GM19324 (cell line): ENCODE data around the gene IL21.
"Not testable (repeated sequence)": the region's sequence is repeated elsewhere in the genome, so short reads cannot be mapped to it uniquely, and the experiment has no call there.

Experiments
- ATAC-seq: cut with Tn5 transposase; IDR thresholded peaks from one replicate; pipeline ENCODE4 v1.9.1; 2021; ENCODE audit warnings: mild to moderate bottlenecking, moderate library complexity; ENCODE audit not compliant: unreplicated experiment, low FRiP score

Gene IL21

GRCh38 chr4:122583906-122584305 lies 37.0 kb downstream of the IL21 start:
- no peak for ATAC-seq

DNA sequence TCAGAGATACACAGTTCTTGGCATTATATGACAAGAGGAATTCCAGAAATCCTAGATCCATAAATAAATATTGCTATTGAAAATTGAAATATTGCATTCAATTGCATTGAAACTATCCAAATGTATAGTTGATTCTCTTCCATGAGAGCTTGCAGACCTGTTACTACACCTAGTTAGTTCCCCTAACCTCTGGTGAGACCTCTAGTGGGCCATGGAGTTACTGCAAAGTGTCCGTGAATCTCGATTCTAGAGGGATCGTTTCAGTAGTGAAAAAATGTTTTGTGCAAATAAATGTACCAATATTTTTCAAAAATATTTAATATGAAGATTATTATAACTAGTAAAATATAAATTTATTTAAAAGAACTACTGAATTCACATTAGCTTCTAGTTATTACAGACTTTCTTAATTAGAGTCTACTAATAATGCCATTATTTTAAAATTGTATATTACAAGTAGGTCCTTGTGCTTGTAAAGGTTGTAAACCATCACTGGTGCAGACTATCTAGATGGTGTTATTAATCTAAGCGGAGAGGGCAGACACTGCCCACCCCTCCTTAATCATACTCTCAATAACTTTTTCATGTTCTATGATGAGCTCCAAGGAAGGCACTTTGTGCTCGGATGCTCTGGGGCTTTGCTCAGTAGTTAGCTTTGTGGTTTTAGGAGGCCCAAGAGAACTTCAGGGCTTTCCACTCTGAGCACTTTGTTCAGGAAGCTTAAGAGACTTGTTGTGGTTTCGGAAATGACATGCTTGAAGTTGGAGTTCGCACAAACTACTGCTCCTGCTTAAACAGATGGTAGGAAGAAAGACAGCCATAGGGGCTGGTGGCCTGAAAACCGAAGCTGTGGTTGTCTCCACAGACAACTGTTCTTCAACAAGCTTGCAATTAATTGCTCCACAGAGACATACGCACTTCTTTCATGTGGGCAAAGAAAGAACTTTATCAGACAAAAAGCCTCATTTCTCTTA lies 42.8 kb downstream of the IL21 start:
- peak; percentile 60 for ATAC-seq

DNA sequence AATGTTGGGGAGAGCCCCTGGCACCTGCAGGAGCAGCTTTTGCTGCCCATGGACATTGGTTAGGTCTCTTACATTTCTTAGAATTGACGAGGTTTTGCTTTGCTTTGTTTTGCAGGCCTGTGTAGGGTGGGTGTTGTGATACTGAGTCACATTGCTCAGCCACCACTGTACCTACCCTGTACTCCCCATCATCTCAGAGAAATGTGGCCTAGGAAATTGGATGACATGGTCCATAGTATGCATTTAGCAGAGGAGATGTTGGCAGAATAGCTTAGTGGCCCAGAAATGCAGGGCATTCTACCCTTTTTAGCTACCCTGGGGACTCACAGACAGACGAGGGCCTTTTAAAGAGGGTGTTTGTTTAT lies 43.7 kb downstream of the IL21 start:
- no peak for ATAC-seq

- no peak for ATAC-seq
Observed at GRCh38 chr4:122576261-122577188, 44.3 kb downstream of the IL21 start.

DNA sequence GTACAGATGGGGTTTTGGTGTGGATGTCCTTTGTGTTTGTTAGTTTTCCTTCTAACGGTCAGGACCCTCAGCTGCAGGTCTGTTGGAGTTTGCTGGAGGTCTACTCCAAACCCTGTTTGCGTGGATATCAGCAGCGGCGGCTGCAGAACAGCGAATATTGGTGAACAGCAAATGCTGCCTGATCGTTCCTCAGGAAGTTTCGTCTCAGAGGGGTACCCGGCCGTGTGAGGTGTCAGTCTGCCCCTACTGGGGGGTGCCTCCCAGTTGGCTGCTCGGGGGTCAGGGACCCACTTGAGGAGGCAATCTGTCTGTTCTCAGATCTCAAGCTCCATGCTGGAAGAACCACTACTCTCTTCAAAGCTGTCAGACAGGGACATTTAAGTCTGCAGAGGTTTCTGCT lies 46.5 kb downstream of the IL21 start:
- ATAC-seq = not testable (repeated sequence)

DNA sequence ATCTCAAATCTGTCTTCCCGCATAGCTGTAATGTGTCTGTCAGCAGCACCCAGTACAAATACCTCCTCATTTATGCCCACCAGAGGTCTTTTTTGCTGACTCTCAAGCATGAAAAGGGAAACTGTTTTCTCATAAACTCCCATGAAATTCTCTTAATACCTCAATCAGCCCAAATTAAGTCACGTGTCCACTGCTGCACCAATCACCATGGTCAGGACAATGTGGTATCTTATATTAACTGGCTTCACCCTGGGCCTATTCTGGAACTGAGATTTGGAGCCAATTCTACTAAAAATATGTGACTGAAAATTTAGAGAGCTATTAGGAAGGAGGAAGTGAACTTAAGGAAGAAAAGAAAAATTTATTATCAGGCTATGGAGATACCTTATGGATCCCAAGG lies 58.4 kb downstream of the IL21 start:
- no peak for ATAC-seq
